Bladder microvascular endothelial cell (primary cell): ENCODE measurements around the gene AMER2. TPM values are rescaled to one million over a fixed set of nuclear protein-coding genes. Genes with fewer than 3 reads are reported as not detected.

ENCODE experiments used
- total RNA-seq: library from RNA; depleted of rRNA; stranded (reverse); fragments of >200 nt; gene quantifications from 2 replicates; pipeline ENCODE4 v1.2.3, GENCODE V29; 2014

Gene AMER2
- not detected in 2 replicates for total RNA-seq

GRCh38 chr13:25171517-25172302 lies at the start of gene AMER2:
AMER2 (minus strand) TSS chr13:25172288; CDS start chr13:25171619, 669 bp downstream.

Other genes with a start within 250 kb of the AMER2 start
- gene PABPC3, start 76.2 kb downstream of the AMER2 start, total RNA-seq, result under 0.01 and 0.13 TPM in 2 replicates
- 14.1 and 22.0 TPM in 2 replicates for gene MTMR6, start 115.2 kb upstream of the AMER2 start, total RNA-seq
- gene NUP58, start 129.3 kb upstream of the AMER2 start, total RNA-seq, result 32.9 and 51.0 TPM in 2 replicates
- under 0.01 and 0.06 TPM in 2 replicates for gene ATP8A2, start 199.7 kb upstream of the AMER2 start, total RNA-seq